A549 (cell line): ENCODE results near the gene TMEM240.

Experiments
- BHLHE40 ChIP-seq: IDR thresholded peaks from 2 replicates; pipeline ENCODE4 v1.6.1; 2012; ENCODE audit warnings: low read depth, low read length, inconsistent platforms
- CHD2 ChIP-seq: fragments of 150-350 bp; IDR thresholded peaks from 2 replicates; pipeline ENCODE4 v1.6.1; 2014; ENCODE audit warnings: low read length; ENCODE audit not compliant: partially characterized antibody
- CTCF ChIP-seq: fragments of >200 bp; sonication (Bioruptor Twin); formaldehyde crosslinking; IDR thresholded peaks from 3 replicates; pipeline ENCODE4 v1.5.1; 2016
- EP300 ChIP-seq, 2 experiments: fragments of >200 bp; sonication (Bioruptor Twin); formaldehyde crosslinking; IDR thresholded peaks; 2 replicates in 1 of 2; 3 replicates in 1 of 2; pipeline ENCODE4 v1.6.1; 2016 to 2017
- POLR2A ChIP-seq: IDR thresholded peaks from 2 replicates; pipeline ENCODE4 v1.6.1; 2012; ENCODE audit warnings: mild to moderate bottlenecking, low read length
- SMC3 ChIP-seq: fragments of >200 bp; sonication (Bioruptor Twin); formaldehyde crosslinking; IDR thresholded peaks from 3 replicates; pipeline ENCODE4 v1.6.1; 2018; ENCODE audit warnings: inconsistent platforms
- TFCP2L1 ChIP-seq: fragments of 250-450 bp; sonication (Bioruptor Pico); IDR thresholded peaks from 2 replicates; pipeline ENCODE4 v1.5.0; 2021; ENCODE audit warnings: mild to moderate bottlenecking
- USF2 ChIP-seq: fragments of 450-650 bp; IDR thresholded peaks from 2 replicates; pipeline ENCODE4 v1.6.1; 2014; ENCODE audit warnings: antibody characterized with exemption
- ZSCAN20 ChIP-seq: fragments of 250-450 bp; sonication (Bioruptor Pico); IDR thresholded peaks from 2 replicates; pipeline ENCODE4 v1.8.0; 2022; ENCODE audit warnings: mild to moderate bottlenecking, moderate library complexity

GRCh38 chr1:1536019-1536937 is 4.1 kb downstream of the TMEM240 start:
- no peak for TF ChIP-seq POLR2A
- no peak for TF ChIP-seq BHLHE40
- no peak for TF ChIP-seq ZSCAN20 (CRISPR knock-in tag)
- TF ChIP-seq TFCP2L1 (CRISPR knock-in tag) = no peak
- no peak for TF ChIP-seq USF2
- TF ChIP-seq CHD2 = no peak
- TF ChIP-seq EP300 (IDR thresholded peaks at IDR 0.05) = no peak
- no peak for TF ChIP-seq SMC3
- no peak for TF ChIP-seq CTCF
